Nephron progenitor cell (in vitro differentiated cells): ENCODE measurements around the gene CEPT1.

ENCODE experiments used
- DNase-seq: peaks from one replicate; pipeline ENCODE4 v3.0.0; 2021
- H3K27ac Mint-ChIP-seq: 2 replicates; pipeline ENCODE4 v1.8.0; 2021; ENCODE audit warnings: mild to moderate bottlenecking, moderate library complexity, mixed read lengths
- H3K27me3 Mint-ChIP-seq: 2 replicates; pipeline ENCODE4 v1.8.0; 2021; ENCODE audit warnings: mild to moderate bottlenecking, low read depth, mixed read lengths; ENCODE audit not compliant: poor library complexity
- H3K36me3 Mint-ChIP-seq: 2 replicates; pipeline ENCODE4 v1.8.0; 2021; ENCODE audit warnings: low read depth, mixed read lengths
- H3K4me1 Mint-ChIP-seq: 2 replicates; pipeline ENCODE4 v1.8.0; 2021; ENCODE audit warnings: mixed read lengths
- H3K4me3 Mint-ChIP-seq: 2 replicates; pipeline ENCODE4 v1.8.0; 2021; ENCODE audit warnings: mild to moderate bottlenecking, moderate library complexity, mixed read lengths
- H3K9me3 Mint-ChIP-seq: 2 replicates; pipeline ENCODE4 v1.8.0; 2021; ENCODE audit warnings: mild to moderate bottlenecking, moderate library complexity, mixed read lengths
- CTCF ChIP-seq: fragments of 200-600 bp; sonication (generic); IDR thresholded peaks from 2 replicates; pipeline ENCODE4 v1.5.0; 2021; ENCODE audit warnings: antibody characterized with exemption

CEPT1 gene

GRCh38 chr1:111191496-111191895, 51.5 kb downstream of the CEPT1 start:
- H3K27me3 Mint-ChIP-seq, result peaks cover 4% of the 10 kb centered on the region
- no peak for TF ChIP-seq CTCF

GRCh38 chr1:111192074-111192473, 52.1 kb downstream of the CEPT1 start:
- Mint-ChIP-seq H3K27ac (no peak overlapping the region), H3K4me3 (no peak overlapping the region), H3K36me3 (peaks cover 30% of the 10 kb centered on the region), H3K4me1 (peaks cover 5% of the 10 kb centered on the region), H3K9me3 (no peaks in the 10 kb centered on the region), H3K27me3 (peaks cover 5% of the 10 kb centered on the region)
- no peak for TF ChIP-seq CTCF
- no peak for DNase-seq

More at GRCh38 chr1:111191496-111191895, 51.5 kb downstream of the CEPT1 start:
- DNase-seq, result no peak
- Mint-ChIP-seq H3K9me3 (no peaks in the 10 kb centered on the region), H3K27ac (no peak overlapping the region), H3K4me1 (peaks cover 5% of the 10 kb centered on the region), H3K36me3 (peaks cover 36% of the 10 kb centered on the region), H3K4me3 (no peak overlapping the region)

- Mint-ChIP-seq H3K9me3 (no peaks in the 10 kb centered on the region), H3K36me3 (peaks cover 23% of the 10 kb centered on the region), H3K4me1 (peaks cover 5% of the 10 kb centered on the region), H3K27ac (no peak overlapping the region), H3K27me3 (peaks cover 5% of the 10 kb centered on the region), H3K4me3 (no peak overlapping the region)
- DNase-seq, result no peak
- no peak for TF ChIP-seq CTCF
Observed at GRCh38 chr1:111192658-111193519, 52.9 kb downstream of the CEPT1 start.

GRCh38 chr1:111193712-111194480, 53.9 kb downstream of the CEPT1 start:
- no peak for TF ChIP-seq CTCF
- H3K4me1 Mint-ChIP-seq, result peaks cover 5% of the 10 kb centered on the region
- peaks cover 5% of the 10 kb centered on the region for H3K27me3 Mint-ChIP-seq
- no peak for DNase-seq
- H3K27ac Mint-ChIP-seq, result no peak overlapping the region
- no peak overlapping the region for H3K4me3 Mint-ChIP-seq
- peaks cover 13% of the 10 kb centered on the region for H3K36me3 Mint-ChIP-seq
- no peaks in the 10 kb centered on the region for H3K9me3 Mint-ChIP-seq

- Mint-ChIP-seq H3K9me3 (no peaks in the 10 kb centered on the region), H3K27ac (peak overlapping the region; percentile 3), H3K4me1 (peaks cover 5% of the 10 kb centered on the region), H3K4me3 (no peak overlapping the region), H3K27me3 (peaks cover 8% of the 10 kb centered on the region), H3K36me3 (peaks cover 4% of the 10 kb centered on the region)
- no peak for DNase-seq
- no peak for TF ChIP-seq CTCF
Observed at GRCh38 chr1:111195002-111195684, 55.1 kb downstream of the CEPT1 start.
